ENCODE measurements around the gene GNG12. TPM values are rescaled to one million over a fixed set of nuclear protein-coding genes. Genes with fewer than 3 reads are reported as not detected.

The GNG12 gene
- total RNA-seq, 1 experiment from 2014 or later = 14.3 TPM

GRCh38 chr1:67818162-67818561 lies 15.1 kb downstream of the GNG12 start:
- Histone ChIP-seq H4K5ac (ENCODE audit: insufficient read length, low read depth, low read length) (no peak overlapping the region), H3K4ac (ENCODE audit: low read depth, low read length) (no peak overlapping the region), H3K27ac (ENCODE audit: insufficient read length, low read depth, low read length) (no peak overlapping the region), H3K9me3 (ENCODE audit: control insufficient read depth, low read depth, low read length) (no peaks in the 10 kb centered on the region), H3K23me2 (ENCODE audit: insufficient read length, low read depth, low read length, poor library complexity, severe bottlenecking) (no peaks in the 10 kb centered on the region), H2AFZ (ENCODE audit: low read length) (no peak overlapping the region), H3K79me2 (ENCODE audit: insufficient read depth, low read length) (no peaks in the 10 kb centered on the region), H3K27me3 (ENCODE audit: insufficient read depth, low read length) (no peaks in the 10 kb centered on the region), H3K79me1 (ENCODE audit: insufficient read depth, low read depth, low read length, poor library complexity, severe bottlenecking) (no peaks in the 10 kb centered on the region), H4K20me1 (ENCODE audit: control insufficient read depth, insufficient read depth, insufficient read length) (no peaks in the 10 kb centered on the region), H2BK120ac (ENCODE audit: low read depth, low read length, poor library complexity, severe bottlenecking) (no peak overlapping the region), H3K56ac (ENCODE audit: insufficient read length, low read depth, low read length) (no peak overlapping the region), H3K18ac (ENCODE audit: insufficient read length, low read depth, low read length) (no peak overlapping the region), H3K14ac (ENCODE audit: insufficient read depth, low read length) (no peak overlapping the region), H3T11ph (ENCODE audit: low read length) (no peak overlapping the region), H2BK12ac (ENCODE audit: insufficient read length, low read depth, low read length) (no peak overlapping the region), H3K9ac (ENCODE audit: extremely low read depth, insufficient read length, low read length) (no peak overlapping the region), H2BK15ac (ENCODE audit: low read depth, low read length) (no peak overlapping the region), H4K91ac (ENCODE audit: insufficient read length, low read depth, low read length) (no peak overlapping the region), H2BK5ac (ENCODE audit: insufficient read length, low read length) (no peak overlapping the region), H3K23ac (ENCODE audit: insufficient read length, low read depth, low read length) (no peak overlapping the region), H3K4me2 (ENCODE audit: insufficient read depth, insufficient read length, low read length) (no peak overlapping the region), H4K8ac (replicated peaks; ENCODE audit: insufficient read length, low read depth, low read length) (no peak overlapping the region), H2AK5ac (ENCODE audit: insufficient read length, low read length) (no peak overlapping the region), H3K4me1 (ENCODE audit: insufficient read depth, low read length) (peaks cover under 1% of the 10 kb centered on the region; the same call in 1 of the 2 replicates), H2BK20ac (ENCODE audit: low read depth, low read length, poor library complexity, severe bottlenecking) (no peak overlapping the region)
- Mint-ChIP-seq H3K27me3 (ENCODE audit: low read depth) (no peaks in the 10 kb centered on the region), H3K27ac (no peak overlapping the region), H3K36me3 (ENCODE audit: insufficient read depth in 1 of 3, low read depth in 3 of 3) (peaks cover 2 to 16% (median 7%) of the 10 kb centered on the region in 3 experiments; a peak in 5 of 7 replicates), H3K4me1 (peaks cover 19 to 31% of the 10 kb centered on the region in 2 experiments), H3K4me3 (no peak overlapping the region), H3K9me3 (peaks cover 0 to 6% of the 10 kb centered on the region in 2 experiments; a peak in 2 of 5 replicates)
- WGBS (ENCODE audit: extremely low coverage, insufficient read length, low lambda C conversion rate) = no CpG with 5 or more reads among the region's 1 CpG
- no peak for DNase-seq
- TF ChIP-seq CTCF (conservative IDR thresholded peaks at IDR 0.05) = no peak

All from H9 (cell line).